AG04449 (cell line): ENCODE results near the gene CRYL1.

Experiments
- CTCF ChIA-PET: fragments of 350-600 bp; formaldehyde crosslinking; extraction: SDS; loops from one replicate; lab custom pipeline; 2021; ENCODE audit warnings: antibody characterized with exemption; lab: Yijun Ruan, JAX
- POLR2A ChIA-PET: fragments of 400-600, 350-600 bp; formaldehyde crosslinking; extraction: SDS; loops from one replicate; lab custom pipeline; 2020; ENCODE audit warnings: antibody characterized with exemption, inconsistent platforms; lab: Yijun Ruan, JAX
- DNase-seq: peaks from one replicate; pipeline ENCODE4 v3.0.0-alpha.2; 2010; ENCODE audit warnings: low read depth, low spot score
- H3K4me3 ChIP-seq: 2 replicates; pipeline ENCODE4 v1.5.1; 2011; ENCODE audit warnings: low read depth, mild to moderate bottlenecking, control low read depth, low read length
- TF ChIP-seq, protein P1 (sequence below): IDR thresholded peaks from one replicate; pipeline ENCODE4 v1.5.1; 2011; ENCODE audit warnings: mild to moderate bottlenecking, moderate library complexity, low read length, control low read depth, inconsistent platforms; ENCODE audit not compliant: insufficient read depth; ENCODE audit errors: missing control alignments

Gene CRYL1

DNA sequence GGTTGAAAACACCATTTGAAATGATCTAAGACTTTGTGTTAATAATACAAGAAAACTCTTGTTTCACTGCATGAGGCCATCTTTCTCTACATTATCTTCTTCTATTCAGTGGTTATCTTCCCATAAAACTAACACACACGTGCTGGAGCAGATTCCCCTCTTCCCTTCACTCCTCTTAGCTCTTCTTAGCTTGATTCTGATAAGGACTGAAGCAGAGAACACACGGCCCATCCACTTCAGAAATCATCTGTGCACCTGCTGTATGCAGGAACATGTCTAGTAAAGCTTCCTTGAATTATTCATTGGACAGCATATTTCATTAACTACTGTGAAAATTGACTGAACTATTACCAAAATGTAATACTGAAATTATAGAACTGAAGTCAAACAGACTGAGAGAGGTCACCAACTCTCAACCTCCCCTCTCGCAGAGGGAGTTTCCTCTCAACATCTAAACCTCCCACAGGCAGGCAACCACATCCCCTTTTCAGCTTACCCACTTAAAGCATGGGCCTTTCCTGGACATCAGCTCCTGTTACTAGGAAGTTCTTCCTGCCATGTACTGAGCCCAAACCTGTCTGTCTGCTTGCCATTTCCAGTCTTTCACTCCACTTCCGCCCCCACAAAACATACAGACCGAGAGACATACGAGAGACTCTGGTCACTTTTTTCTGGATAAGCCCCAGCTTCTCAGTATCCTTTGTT, 113.9 kb downstream of the CRYL1 start:
- DNase-seq = no peak
- ChIA-PET CTCF (interaction anchor here (1.3 kb wide), 1 partner anchor 230 kb away, joined by 3 read pairs; no protein-coding TSS in a partner anchor), POLR2A (interaction anchor here (0.6 kb wide), 1 partner anchor 275 kb away, joined by 4 read pairs; no protein-coding TSS in a partner anchor)
- no peak overlapping the region for H3K4me3 ChIP-seq
- TF ChIP-seq, protein P1, sequence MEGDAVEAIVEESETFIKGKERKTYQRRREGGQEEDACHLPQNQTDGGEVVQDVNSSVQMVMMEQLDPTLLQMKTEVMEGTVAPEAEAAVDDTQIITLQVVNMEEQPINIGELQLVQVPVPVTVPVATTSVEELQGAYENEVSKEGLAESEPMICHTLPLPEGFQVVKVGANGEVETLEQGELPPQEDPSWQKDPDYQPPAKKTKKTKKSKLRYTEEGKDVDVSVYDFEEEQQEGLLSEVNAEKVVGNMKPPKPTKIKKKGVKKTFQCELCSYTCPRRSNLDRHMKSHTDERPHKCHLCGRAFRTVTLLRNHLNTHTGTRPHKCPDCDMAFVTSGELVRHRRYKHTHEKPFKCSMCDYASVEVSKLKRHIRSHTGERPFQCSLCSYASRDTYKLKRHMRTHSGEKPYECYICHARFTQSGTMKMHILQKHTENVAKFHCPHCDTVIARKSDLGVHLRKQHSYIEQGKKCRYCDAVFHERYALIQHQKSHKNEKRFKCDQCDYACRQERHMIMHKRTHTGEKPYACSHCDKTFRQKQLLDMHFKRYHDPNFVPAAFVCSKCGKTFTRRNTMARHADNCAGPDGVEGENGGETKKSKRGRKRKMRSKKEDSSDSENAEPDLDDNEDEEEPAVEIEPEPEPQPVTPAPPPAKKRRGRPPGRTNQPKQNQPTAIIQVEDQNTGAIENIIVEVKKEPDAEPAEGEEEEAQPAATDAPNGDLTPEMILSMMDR = no peak

DNA sequence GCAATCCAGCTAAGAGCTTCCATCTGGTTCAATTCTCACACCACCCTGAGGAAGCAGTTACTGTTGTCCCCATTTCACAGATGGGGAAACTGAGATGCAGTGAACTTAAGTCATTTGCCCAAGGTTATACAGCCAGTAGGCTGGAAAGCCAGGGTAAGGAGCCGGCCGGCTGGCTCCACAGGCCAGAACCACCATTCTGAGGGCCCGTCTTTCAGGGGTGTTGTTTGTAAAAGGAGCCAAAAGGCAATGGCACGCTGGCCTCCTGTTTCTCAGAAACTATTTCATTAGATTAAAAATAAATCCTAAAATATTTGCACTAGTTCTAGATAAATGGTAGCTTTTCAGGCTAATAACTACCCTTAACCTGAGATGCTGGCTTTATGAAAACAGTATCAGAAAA, 114.9 kb downstream of the CRYL1 start:
- POLR2A ChIA-PET = no interaction called here
- TF ChIP-seq, protein P1 = no peak
- no peak overlapping the region for H3K4me3 ChIP-seq
- DNase-seq = no peak
- CTCF ChIA-PET = no interaction called here

GRCh38 chr13:20408181-20408580, 117.5 kb downstream of the CRYL1 start:
- no peak overlapping the region for H3K4me3 ChIP-seq
- ChIA-PET CTCF (interaction anchor here (1.2 kb wide), 1 partner anchor 24 kb away, joined by 3 read pairs; no protein-coding TSS in a partner anchor), POLR2A (no interaction called here)
- no peak for DNase-seq
- TF ChIP-seq, protein P1 = no peak

DNA sequence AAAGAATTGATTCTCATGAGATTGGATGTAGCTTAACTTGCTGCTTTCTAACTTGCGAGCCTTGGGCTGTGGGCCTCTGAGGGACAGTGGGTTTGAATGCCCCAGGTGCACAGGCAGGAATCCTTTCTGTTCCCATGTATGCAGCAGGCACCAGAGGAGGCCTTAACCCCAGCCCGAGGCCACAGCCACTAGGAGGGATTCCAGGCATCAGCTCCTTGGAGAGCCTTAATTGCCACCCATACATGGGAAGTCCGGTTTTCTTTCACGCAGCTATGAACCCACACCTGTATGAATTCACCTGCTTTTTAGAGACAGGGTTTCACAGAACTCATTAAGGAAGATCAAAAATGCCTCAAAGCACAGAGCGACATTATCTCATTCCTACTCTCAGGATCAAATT, 117.9 kb downstream of the CRYL1 start:
- no peak overlapping the region for H3K4me3 ChIP-seq
- DNase-seq = no peak
- POLR2A ChIA-PET = no interaction called here
- CTCF ChIA-PET = interaction anchor here (1.2 kb wide), 1 partner anchor 24 kb away, joined by 3 read pairs; no protein-coding TSS in a partner anchor
- TF ChIP-seq, protein P1 = no peak

GRCh38 chr13:20405691-20406090, 120.0 kb downstream of the CRYL1 start:
- ChIA-PET POLR2A (no interaction called here), CTCF (no interaction called here)
- TF ChIP-seq, protein P1 = no peak
- H3K4me3 ChIP-seq = no peak overlapping the region
- no peak for DNase-seq

DNA sequence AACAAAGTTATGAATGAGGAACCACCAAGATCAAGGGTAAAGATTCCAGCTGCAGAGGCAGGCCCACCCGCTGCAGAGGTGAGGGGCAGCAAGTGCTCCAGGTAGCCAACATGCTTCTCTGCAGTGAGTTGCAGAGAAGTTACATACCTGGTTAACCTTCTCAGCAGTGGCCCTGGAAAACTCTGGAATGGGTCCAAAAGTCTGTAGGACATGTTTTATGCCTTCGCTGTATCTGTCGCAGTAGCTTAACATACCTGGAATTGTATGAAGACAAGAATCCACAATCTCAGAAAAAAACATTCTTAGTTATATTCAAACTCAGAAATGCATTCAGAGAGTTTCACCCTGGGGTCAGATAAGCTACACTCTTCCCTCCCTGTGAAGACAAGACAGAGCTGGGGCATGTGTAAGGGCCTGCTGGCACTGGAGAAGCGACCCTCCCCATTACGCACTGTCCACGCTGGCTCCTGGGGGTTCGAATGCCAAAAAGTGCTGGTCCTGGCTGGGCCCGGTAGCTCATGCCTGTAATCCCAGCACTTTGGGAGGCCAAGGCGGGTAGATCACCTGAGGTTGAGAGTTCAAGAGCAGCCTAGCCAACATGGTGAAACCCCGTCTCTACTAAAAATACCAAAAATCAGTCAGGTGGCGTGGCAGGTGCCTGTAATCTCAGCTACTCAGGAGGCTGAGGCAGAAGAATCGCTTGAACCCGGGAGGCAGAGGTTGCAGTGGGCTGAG, 121.0 kb downstream of the CRYL1 start:
- H3K4me3 ChIP-seq = no peak overlapping the region
- TF ChIP-seq, protein P1 = no peak
- CTCF ChIA-PET = no interaction called here
- DNase-seq = no peak
- POLR2A ChIA-PET = no interaction called here
